Small intestine (tissue), 7 donors: ENCODE measurements around the gene SOX8. TPM values are rescaled to one million over a fixed set of nuclear protein-coding genes. Genes with fewer than 3 reads are reported as not detected.

ENCODE experiments used
- DNase-seq, 2 donors: peaks; one replicate each; pipeline versions ENCODE4 v3.0.0 to v3.0.0-alpha.2; 2013
- FAIRE-seq: peaks from 2 replicates; lab custom pipeline; 2012; peaks lifted over from hg19 to GRCh38; lab: Jason Lieb, UNC
- H3K27ac ChIP-seq, 3 donors: one replicate each; pipeline ENCODE4 v1.5.1; 2013; ENCODE audit warnings: low read length in 2 of 3, mild to moderate bottlenecking in 2 of 3, control low read depth in 1 of 3, inconsistent platforms in 1 of 3, low read depth in 1 of 3, moderate library complexity in 1 of 3
- H3K27me3 ChIP-seq, 3 donors: one replicate each; pipeline ENCODE4 v1.6.1; 2013; ENCODE audit warnings: low read length in 3 of 3, inconsistent platforms in 1 of 3; ENCODE audit not compliant: control insufficient read depth in 3 of 3, insufficient read depth in 3 of 3
- H3K36me3 ChIP-seq, 3 donors: one replicate each; pipeline ENCODE4 v1.6.1; 2013; ENCODE audit warnings: low read length in 3 of 3, inconsistent platforms in 1 of 3, low read depth in 1 of 3, mild to moderate bottlenecking in 1 of 3, moderate library complexity in 1 of 3; ENCODE audit not compliant: control insufficient read depth in 3 of 3, insufficient read depth in 2 of 3
- H3K4me1 ChIP-seq, 3 donors: one replicate each; pipeline ENCODE4 v1.6.1; 2013; ENCODE audit warnings: low read length in 2 of 3, inconsistent platforms in 1 of 3, low read depth in 1 of 3, mild to moderate bottlenecking in 1 of 3, moderate library complexity in 1 of 3; ENCODE audit not compliant: control insufficient read depth in 3 of 3, insufficient read depth in 2 of 3
- H3K4me3 ChIP-seq, 3 donors: one replicate each; pipeline ENCODE4 v1.5.1; 2013; ENCODE audit warnings: low read length in 3 of 3, control low read depth in 1 of 3, inconsistent platforms in 1 of 3, low read depth in 1 of 3, mild to moderate bottlenecking in 1 of 3, moderate library complexity in 1 of 3
- H3K9me3 ChIP-seq, 2 donors: one replicate each; pipeline ENCODE4 v1.6.1; 2013; ENCODE audit warnings: low read depth in 1 of 2, low read length in 1 of 2; ENCODE audit not compliant: control insufficient read depth in 2 of 2, insufficient read depth in 1 of 2
- WGBS, 3 donors: extraction: QIAGEN DNeasy Blood & Tissue Kit; methylation state at CpG; one replicate each; pipeline ENCODE4 v1.1.7; 2013; 5-methylcytosine and 5-hydroxymethylcytosine counted together
- polyA plus RNA-seq, 4 donors: library from polyadenylated mRNA; stranded (reverse) in 3 of 4; unstranded in 1 of 4; fragments of 200-250 nt in 3 of 4; fragments of 120-200 nt in 1 of 4; gene quantifications; one replicate each; pipeline versions ENCODE4 v1.2.1 to v1.2.3, GENCODE V29; 2013
- donor health status: healthy with polysubstance abuse.
- donor health status: control.
- donor health status: control.
- donor health status: Bipolar disorder and iron deficiency.
- donor health status: healthy.

SOX8 gene
- polyA plus RNA-seq, 4 donors: 0.27 to 2.1 (median 1.0) TPM; not detected in 1

DNA sequence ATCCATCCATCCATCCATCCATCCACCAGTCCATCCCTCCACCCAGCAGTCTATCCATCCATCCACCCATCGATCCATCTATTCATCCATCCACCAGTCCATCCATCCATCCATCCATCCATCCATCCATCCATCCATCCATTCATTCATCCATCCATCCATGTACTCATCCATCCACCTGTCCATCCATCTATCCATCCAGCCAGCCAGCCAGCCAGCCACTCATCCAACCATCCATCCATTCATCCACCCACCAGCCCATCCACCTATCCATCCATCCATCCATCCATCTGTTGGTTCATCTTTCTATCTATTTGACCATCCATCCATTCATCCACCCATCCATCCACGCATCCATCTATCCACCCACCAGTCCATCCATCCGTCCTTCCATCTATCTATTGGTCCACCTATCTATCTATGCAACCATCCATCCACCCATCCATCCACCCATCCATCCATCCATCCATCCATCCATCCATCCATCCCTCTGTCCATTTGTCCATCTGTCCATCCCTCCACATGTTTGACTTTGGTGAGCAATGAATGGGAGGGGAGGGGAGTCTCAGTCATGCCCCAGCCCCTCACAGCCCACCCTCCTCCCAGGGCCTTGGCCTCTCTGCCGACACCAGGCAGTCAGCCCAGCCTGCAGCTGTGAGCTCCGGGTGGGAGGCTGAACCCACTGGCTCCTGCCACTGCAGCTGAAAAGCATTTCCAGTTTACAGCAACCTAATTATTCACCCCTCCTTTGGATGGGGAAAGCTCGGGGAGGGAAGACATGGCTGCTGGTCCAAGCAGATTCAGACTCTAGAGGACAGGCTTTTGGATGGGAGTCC is 52.9 kb downstream of the SOX8 start:
- DNase-seq: no peak
- FAIRE-seq: no peak
- no peaks in the 10 kb centered on the region for H3K9me3 ChIP-seq
- no peak overlapping the region for H3K27ac ChIP-seq
- no peak overlapping the region for H3K4me3 ChIP-seq
- no peaks in the 10 kb centered on the region for H3K36me3 ChIP-seq
- WGBS, 3 donors: 71 to 73% (median 72%) methylated on average over 6 of the region's 6 CpGs
- peaks cover 0 to 9% (median 0%) of the 10 kb centered on the region in 3 donors for H3K27me3 ChIP-seq
- H3K4me1 ChIP-seq: peaks cover 0 to 4% (median 0%) of the 10 kb centered on the region in 3 donors

DNA sequence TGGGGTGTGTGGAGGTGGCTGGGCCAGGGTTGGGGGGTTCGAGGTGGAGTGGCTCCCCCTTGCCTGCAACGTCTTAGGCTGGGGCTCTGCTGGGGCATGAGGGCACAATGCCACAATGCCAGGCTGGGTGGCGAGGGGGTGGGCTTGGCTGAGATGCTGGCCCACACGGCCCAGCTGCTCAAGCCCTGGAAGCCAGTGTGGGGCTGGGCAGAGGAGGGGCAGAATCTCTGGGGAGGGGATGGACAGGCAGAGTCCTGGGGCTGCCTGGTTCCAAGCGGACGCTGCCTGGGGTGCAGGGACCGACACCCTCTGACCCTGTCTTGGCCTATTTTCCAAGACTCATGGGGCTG is 53.5 kb downstream of the SOX8 start:
- 79 to 83% (median 80%) methylated on average over 6 to 7 of the region's 7 CpGs for WGBS, 3 donors
- peaks cover 0 to under 1% of the 10 kb centered on the region in 2 donors for H3K9me3 ChIP-seq
- H3K4me1 ChIP-seq: peaks cover 0 to 4% (median 0%) of the 10 kb centered on the region in 3 donors
- DNase-seq: no peak
- no peak overlapping the region for H3K4me3 ChIP-seq
- H3K27me3 ChIP-seq: peaks cover 0 to 9% (median 0%) of the 10 kb centered on the region in 3 donors
- FAIRE-seq: no peak
- no peaks in the 10 kb centered on the region for H3K36me3 ChIP-seq
- no peak overlapping the region for H3K27ac ChIP-seq

DNA sequence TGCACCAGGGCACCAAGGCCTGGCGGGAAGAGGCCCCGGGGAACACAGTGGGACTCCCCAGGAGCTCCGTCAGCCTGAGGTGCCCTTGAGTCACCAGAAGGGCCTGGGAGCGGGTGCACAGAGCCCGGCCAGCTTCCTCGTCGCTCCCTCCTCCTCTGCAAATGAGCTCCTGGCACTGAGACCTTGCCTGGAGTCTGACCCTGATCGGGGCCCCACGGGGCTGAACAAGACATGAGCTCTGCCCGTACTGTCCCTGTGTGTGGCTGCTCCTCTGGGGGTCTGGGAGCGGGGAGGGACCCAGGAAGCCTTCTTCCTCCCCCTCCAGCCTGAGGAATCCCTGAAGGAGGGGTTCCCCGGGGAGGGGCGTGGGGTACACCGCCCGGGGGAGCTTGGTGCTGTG is 54.6 kb downstream of the SOX8 start:
- no peak for DNase-seq
- Histone ChIP-seq H3K4me3 (no peak overlapping the region), H3K9me3 (peaks cover 0 to 7% of the 10 kb centered on the region in 2 donors), H3K27me3 (peaks cover 0 to 9% (median 0%) of the 10 kb centered on the region in 3 donors), H3K27ac (no peak overlapping the region), H3K36me3 (no peaks in the 10 kb centered on the region), H3K4me1 (peaks cover 0 to 4% (median 0%) of the 10 kb centered on the region in 3 donors)
- no peak for FAIRE-seq
- 27 to 37% (median 33%) methylated on average over 12 to 15 of the region's 15 CpGs for WGBS, 3 donors

Other genes starting within 250 kb of the SOX8 start
- 10 to 100 TPM; 32.5 to 68.0 (median 44.7) TPM for gene CIAO3, start 240.8 kb upstream of the SOX8 start, polyA plus RNA-seq
- gene MSLN, start 221.0 kb upstream of the SOX8 start, polyA plus RNA-seq: 10 to 100 TPM in 1 of 4 donors, 1 to 10 TPM in 3; 1.3 to 29.7 (median 4.5) TPM
- 10 to 100 TPM; 17.6 to 26.2 (median 21.6) TPM for gene RPUSD1, start 193.4 kb upstream of the SOX8 start, polyA plus RNA-seq
- 10 to 100 TPM in 2 of 4 donors, 1 to 10 TPM in 2; 5.6 to 24.6 (median 13.5) TPM for gene CHTF18, start 193.2 kb upstream of the SOX8 start, polyA plus RNA-seq
- gene GNG13, start 181.0 kb upstream of the SOX8 start, polyA plus RNA-seq: 1 to 10 TPM in 2 of 4 donors, under 1 TPM in 2; 0.73 to 3.0 (median 1.9) TPM
- 10 to 100 TPM in 1 of 4 donors, 1 to 10 TPM in 3; 8.2 to 18.0 (median 9.2) TPM for gene LMF1, start 10.8 kb upstream of the SOX8 start, polyA plus RNA-seq
- gene SSTR5, start 91.0 kb downstream of the SOX8 start, polyA plus RNA-seq: under 1 TPM in 2 of 4 donors, not detected in 2; 0.24 to 0.87 TPM
- under 1 TPM in 1 of 4 donors, not detected in 3; 0.07 TPM for gene C1QTNF8, start 114.5 kb downstream of the SOX8 start, polyA plus RNA-seq
- gene CACNA1H, start 171.3 kb downstream of the SOX8 start, polyA plus RNA-seq: 1 to 10 TPM in 3 of 4 donors, under 1 TPM in 1; 0.22 to 7.0 (median 3.2) TPM
- 10 to 100 TPM in 2 of 4 donors, 1 to 10 TPM in 2; 3.3 to 40.9 (median 14.0) TPM for gene TPSG1, start 243.5 kb downstream of the SOX8 start, polyA plus RNA-seq
- gene TPSB2, start 248.4 kb downstream of the SOX8 start, polyA plus RNA-seq: 10 to 100 TPM in 2 of 4 donors, 1 to 10 TPM in 1, under 1 TPM in 1; 0.47 to 58.7 (median 20.5) TPM